Inflammatory macrophage treated with lipopolysaccharide for 4 hours (primary cell): ENCODE results near the gene CASTOR2.
"Not testable (repeated sequence)": the region's sequence is repeated elsewhere in the genome, so short reads cannot be mapped to it uniquely, and the experiment has no call there.

ENCODE experiments used
- DNase-seq: peaks from one replicate; pipeline ENCODE4 v3.0.0-alpha.2; 2020

CASTOR2 gene

DNA sequence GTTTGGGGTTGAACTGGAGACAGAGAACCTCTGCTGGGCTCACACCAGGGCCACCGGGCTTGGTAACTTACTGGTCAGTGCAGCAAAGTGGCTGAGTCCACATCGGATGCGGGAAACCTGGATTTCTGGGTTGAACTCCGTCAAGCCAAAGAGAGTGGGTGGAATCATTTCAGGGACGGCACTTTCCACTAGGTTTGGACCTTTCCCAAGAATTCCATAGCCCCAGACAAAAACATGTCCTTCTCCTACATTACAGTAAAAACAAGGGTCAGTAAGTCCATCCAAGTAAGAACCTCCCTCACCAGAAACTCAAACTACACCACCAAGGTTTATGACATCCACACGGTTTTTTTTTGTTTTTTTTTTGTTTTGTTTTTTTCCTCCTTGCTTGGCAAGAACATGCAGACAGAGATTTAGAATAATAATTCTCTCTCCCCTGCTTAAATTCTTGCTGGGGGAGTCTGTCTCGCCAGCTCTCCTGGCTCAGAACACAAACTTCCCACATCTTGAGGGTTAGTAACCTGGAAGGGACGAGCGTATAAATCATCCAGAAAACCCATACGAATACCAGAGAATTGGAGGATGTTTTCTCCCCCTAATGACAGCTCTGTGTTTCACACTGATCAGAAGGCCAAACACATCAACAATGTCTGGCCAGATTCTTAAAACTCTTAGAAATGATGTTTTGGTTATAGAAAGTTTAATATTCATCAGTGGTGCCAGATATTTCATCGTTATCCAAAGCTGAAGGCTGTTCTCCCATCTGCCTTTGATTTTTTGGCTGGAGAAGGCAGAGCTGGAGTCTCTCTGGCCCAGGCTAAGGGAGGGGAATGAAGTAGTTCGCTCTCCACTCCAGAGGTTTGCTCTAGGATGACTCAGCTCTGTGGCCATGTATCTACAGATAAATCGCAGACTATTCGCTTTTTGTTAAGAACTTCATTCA is 91.6 kb downstream of the CASTOR2 start:
- DNase-seq = no peak

DNA sequence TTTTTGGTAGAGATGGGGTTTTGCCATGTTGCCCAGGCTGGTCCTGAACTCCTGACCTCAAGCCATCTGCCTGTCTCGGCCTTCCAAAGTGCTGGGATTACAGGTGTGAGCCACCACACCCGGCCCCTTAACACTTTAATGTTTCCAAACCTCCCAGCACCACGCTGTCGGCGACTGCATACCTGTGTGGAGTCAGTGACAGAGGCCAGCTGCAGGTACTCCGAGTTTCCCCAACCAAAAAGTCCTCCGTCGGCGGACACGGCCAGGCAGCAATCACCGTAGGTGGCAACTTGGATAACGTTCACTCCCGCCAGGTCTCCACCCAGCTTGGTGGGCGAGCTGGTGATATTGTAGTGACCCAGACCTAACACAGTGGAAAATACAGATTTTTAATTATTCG is 93.9 kb downstream of the CASTOR2 start:
- no peak for DNase-seq

DNA sequence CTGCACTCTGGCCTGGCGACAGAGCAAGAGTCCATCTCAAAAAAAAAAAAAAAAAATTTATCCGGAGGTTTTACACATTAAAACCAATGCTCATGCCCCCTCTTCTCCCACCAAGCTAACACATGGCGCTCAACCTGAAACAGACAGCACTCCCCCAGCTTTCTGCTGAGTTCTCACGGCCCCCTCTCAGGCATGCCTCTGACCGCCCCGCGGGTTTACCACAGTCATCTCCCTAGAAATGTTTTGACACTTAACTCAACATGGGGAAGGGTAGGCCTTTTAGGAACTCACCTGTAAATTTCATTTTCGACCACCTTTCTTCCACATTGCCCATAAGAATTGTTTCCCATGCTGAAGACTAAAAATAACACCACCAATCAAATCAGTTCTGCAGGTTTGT is 99.8 kb downstream of the CASTOR2 start:
- DNase-seq = no peak

DNA sequence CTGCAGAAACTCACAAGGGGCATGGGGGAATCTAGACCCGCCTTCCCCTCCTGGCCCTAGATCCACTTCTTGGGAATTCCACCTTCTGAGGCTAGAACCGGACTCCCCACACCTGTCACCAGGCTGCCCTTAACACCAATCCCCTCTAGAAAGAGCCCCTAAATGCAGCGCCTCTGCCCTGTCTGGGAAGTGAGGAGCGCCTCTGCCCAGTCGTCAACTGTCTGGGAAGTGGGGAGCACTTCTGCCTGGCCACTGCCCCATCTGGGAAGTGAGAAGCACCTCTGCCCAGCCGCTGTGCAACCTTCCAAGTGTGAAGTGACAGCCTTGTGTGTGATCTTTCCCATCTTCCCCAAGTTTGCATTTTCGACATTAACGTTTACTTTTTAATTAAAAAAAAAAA is 100.3 kb downstream of the CASTOR2 start:
- no peak for DNase-seq

DNA sequence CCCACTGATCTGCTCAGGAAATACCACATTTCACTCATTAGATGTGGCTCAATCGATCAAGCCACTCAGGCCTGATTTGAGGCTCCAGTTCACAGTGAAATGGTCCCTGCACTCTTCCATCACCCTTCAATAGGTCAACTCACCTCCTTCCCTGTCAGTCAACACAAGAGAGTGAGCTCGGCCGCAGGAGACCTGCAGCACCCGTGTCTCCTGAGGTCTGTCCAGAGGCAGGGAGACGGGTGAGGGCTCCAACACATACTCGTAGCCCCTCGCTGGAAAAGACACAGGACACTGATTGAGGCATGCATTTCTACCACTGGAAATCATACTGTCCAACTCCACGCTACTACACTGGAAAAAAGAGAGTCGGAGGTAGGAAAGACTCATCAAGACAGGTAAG is 102.0 kb downstream of the CASTOR2 start:
- no peak for DNase-seq

DNA sequence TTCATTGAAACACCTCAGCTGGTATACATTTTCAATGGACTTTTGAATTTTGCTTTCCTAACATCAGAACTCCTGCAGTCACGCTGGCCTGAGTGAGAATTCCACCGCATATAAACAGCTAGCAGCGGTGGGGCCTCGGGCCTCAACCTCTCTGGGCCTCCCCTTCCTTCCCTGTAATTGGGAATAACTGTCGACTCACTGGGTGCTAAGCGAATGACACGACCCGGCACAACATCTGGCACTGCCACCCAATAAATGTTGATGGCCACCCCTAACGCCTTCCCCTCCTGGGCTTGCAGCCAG is 108.4 kb downstream of the CASTOR2 start:
- DNase-seq = no peak

DNA sequence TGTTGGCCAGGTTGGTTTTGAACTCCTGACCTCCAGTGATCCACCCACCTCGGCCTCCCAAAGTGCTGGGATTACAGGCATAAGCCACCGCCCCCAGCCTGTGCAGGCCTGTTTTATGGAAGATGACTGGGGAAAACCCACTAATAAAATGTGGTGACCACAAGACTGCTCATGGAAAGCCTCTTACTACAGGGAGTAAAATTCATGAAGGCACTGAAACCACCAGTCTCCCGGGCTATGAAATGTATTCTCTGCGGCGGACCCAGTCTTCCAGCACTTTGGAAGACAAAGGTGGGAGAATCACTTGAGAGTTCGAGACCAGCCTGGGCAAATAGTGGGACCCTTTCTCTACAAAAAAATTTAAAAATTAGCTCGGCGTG is 109.7 kb downstream of the CASTOR2 start:
- DNase-seq = not testable (repeated sequence)
